Dedifferentiated amniotic fluid mesenchymal stem cell (primary cell): Measurements from ENCODE around the gene PTCD2.

Experiments
- DNase-seq: peaks from one replicate; pipeline ENCODE4 v3.0.0-alpha.2; 2016; ENCODE audit errors: extremely low spot score

The PTCD2 gene

GRCh38 chr5:72346398-72346797 is 26.2 kb downstream of the PTCD2 start:
- DNase-seq = no peak

DNA sequence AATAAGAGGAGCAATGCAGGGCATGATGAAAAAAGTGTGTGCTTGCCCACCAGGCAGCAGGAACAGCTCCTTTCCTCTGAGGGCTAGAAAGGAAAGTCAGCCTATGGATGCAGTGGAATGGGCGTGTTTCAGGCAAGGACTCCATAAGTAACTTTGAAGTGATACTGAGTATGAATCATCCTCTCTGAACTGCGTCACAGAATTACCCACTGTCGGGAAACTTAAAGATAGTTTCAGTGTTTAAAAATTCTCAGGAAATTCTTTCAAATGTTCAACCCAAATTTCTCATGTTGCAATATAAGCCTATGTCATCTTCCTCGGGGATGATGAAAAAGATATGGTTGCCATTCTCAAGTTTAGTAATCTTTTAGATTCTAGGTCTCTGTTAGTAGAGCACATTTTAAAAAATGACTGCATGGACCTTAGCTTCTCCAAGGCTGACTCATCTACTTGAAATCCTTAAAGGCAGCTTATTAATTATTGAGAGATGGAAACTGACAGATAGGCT is 27.7 kb downstream of the PTCD2 start:
- DNase-seq = peak; percentile 95

- DNase-seq = no peak
These were observed 31.2 kb downstream of the PTCD2 start for GRCh38 chr5:72351376-72351775.

DNA sequence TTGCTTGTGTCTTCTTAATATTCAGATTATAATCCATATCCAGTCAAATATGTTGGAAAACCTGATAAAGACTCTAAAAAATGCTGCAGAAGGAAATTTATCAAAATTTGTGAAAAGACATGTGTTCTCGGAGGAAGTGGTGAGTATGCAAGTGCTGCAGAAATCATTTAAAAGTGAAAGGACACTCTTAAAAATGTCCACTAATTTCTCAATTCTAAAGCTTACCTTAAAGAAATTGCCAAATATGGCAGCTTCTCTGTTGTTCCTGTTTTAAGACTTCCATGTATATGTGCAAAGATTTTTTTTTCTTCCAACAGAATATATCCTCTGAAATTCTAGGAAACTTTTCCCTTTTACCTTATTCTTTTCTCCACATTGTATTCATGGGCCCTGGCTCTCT is 32.4 kb downstream of the PTCD2 start:
- DNase-seq = no peak

DNA sequence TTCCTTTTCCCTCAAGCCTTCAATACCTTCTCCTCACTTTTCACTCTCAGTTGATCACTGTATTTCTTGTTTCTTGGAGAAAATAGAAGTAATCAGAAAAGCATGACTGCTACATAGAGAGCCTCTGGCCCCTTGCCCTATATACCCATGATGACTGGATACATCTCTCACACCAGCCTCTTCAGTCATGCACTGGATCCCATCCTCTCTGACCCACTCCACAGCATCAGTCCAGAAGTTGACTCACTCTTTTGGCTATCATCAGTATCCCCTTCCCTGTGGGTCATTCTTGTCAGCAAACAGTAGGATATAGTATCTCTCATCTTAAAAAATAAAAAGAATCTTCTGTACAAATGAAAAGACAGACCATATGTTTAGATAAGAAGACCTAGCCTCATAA is 32.9 kb downstream of the PTCD2 start:
- DNase-seq = no peak

DNA sequence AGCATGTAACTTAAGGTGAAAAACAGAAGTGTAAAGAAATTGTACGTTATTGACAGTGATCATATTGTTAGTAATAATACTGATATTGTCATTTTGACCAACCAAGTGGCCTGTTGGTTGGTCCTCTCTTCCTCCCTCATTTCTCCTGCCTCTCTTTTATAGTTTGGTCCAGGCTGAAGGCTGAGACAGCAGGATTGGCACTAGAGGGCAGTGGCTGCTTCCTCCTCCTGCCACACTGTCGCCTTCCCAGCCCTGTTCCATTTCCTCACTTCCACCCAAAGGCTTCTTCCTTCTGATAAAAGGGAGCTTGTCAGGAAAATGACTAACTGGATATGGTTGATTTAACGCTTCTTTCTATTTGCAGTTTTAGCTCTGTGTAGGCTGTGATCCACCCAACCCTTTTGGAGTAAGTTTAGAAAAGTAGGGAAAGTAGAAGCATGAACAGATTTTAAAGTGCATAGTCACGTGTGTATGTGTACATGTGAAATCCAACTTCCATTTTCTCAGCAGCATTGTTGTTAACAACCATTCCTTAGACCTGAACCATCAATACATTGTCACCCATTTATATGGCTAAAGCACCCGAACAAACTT is 35.6 kb downstream of the PTCD2 start:
- DNase-seq = peak; percentile 31

GRCh38 chr5:72356361-72356760 is 36.2 kb downstream of the PTCD2 start:
- no peak for DNase-seq

DNA sequence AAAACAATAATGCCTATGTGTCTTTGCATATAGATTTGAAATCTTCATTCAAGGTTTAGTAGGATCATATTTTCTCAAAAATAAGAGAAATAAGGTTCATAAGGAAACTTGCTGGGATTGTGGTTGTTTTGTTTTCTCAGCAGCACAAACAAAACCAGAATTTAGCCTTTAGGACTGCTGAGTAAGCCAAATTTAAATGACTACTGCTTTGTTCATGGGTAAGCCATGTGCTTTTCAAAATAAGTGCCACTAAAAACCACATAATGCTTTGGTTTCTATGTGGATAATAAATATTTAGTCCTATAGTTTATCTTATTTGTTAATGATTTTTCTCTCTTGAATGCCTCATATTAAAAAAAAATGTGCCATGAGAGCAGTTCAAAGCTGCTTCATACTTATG is 38.8 kb downstream of the PTCD2 start:
- no peak for DNase-seq

DNA sequence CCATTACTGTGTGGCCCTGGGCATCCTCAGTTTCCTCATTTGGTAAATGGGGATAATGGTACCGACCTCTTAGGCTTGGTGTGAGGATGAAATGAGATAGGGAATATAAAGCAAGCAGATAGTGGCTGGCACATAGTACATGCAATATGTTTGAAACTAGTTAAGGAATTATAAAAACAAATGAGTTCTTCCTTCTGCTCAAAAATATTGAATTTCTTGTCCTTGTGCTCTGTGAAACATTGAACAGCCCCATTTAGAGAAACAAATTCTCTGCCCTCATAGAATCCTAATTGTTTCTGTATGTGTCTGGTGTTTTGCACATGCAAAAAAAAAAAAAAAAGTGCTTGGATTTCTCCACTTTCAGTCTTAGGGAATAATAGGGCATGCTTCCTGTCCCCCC is 39.7 kb downstream of the PTCD2 start:
- no peak for DNase-seq

DNA sequence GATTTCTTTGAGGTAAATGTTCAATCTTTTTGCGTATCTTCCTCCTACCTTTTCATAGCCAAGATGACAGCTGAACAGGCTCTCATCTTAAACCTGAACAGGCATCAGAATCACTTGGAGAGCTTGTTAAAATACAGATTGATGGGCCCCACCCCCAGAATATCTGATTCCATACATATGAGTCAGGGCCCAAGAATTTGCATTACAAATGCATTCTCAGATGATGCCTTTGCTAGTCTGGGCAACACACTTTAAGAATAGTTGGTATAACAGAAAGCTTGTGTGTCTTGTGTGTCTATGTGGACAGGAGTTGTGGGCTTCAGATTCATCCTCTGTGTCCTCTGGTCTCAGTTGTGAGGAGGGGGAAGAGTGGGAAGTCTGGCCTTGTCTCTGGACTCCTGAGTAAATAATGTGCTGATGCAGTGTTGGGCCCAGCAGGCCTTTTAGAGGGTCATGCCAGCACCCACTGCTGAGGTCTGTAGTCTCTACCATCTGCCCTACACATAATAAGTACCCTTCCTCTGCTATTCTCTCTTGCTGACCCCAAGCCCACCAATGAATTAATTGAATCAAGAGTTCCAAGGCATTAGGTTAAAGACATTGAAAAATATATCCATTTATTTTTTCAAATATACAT is 43.1 kb downstream of the PTCD2 start:
- DNase-seq = peak; percentile 77

GRCh38 chr5:72364171-72364570 is 44.0 kb downstream of the PTCD2 start:
- no peak for DNase-seq

- DNase-seq = no peak
These were observed 44.8 kb downstream of the PTCD2 start for GRCh38 chr5:72364951-72365350.

GRCh38 chr5:72366324-72366976 is 46.3 kb downstream of the PTCD2 start:
- DNase-seq = peak; percentile 78

DNA sequence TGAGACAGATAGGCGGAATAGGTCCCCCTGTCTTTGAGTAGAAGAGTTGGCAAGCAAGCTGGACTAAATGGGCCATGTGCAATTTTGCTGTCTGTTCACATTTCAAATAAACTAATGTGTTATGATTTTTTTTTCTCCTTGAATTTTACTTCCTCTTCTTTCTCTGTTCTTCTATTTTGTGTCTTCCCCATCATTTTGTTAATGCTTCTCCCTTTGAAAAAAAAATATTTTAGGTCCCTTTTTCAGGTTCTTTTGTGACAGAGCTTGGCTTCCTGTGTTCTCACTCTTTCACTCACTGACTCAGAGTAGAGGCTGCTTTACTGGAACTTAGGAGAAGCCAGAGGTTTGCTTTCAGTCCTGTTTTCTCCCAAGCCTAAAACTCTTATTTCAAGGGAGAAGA is 48.1 kb downstream of the PTCD2 start:
- no peak for DNase-seq

GRCh38 chr5:72369301-72369700 is 49.1 kb downstream of the PTCD2 start:
- no peak for DNase-seq

DNA sequence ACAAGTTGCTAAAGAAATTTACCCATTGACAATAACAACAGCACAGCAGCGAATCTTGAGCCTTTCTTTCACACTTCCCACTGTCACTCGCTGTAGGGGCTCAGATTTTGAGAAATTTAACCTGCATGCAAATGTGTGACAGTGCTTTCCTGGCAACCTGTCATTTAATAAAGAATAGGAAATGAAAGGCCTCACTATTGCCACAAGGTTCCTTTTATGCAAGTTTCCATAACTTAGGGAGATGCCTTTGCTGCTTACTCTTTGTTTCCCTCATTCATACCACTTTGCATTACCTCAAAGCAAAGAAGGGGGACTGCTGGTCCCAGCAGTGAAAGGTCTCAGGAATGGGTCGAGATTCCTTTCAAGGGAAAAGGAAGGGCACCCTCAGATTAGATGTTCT is 49.5 kb downstream of the PTCD2 start:
- DNase-seq = no peak

GRCh38 chr5:72372331-72372730 is 52.2 kb downstream of the PTCD2 start:
- no peak for DNase-seq

GRCh38 chr5:72372923-72373322 is 52.8 kb downstream of the PTCD2 start:
- no peak for DNase-seq

DNA sequence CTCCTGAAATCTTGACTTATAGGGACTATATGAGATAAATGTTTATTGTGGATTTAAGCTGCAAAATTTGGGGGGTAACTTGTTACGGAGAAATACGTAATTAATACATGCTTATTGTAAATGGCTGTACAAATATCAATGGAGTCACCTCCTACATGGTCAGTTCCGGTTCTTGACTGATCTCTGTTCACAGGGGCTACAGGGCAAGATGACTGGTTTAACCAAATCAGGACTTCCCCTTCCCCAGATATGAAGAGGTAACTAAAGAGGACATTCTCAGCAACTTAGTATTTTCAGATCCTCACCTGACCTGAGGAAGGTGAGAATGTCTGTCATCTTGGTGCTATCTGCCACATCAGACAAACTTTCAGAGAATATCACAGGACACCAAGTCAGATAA is 54.7 kb downstream of the PTCD2 start:
- DNase-seq = no peak

- DNase-seq = no peak
These were observed 56.2 kb downstream of the PTCD2 start for GRCh38 chr5:72376381-72376780.

- DNase-seq = no peak
These were observed 57.9 kb downstream of the PTCD2 start for GRCh38 chr5:72377910-72378638.

GRCh38 chr5:72378639-72379289 is 58.6 kb downstream of the PTCD2 start:
- DNase-seq = peak; percentile 75
